DND-41 (cell line): ENCODE measurements around the gene RPS3A.

ENCODE experiments used
- CTCF ChIP-seq: IDR thresholded peaks from 2 replicates; pipeline ENCODE4 v1.5.1; 2012; ENCODE audit warnings: borderline replicate concordance, low read length, moderate library complexity, mild to moderate bottlenecking; ENCODE audit not compliant: poor library complexity, severe bottlenecking; ENCODE audit errors: extremely low read depth
- EZH2 ChIP-seq: IDR thresholded peaks from 3 replicates; pipeline ENCODE4 v1.6.1; 2012; ENCODE audit warnings: borderline replicate concordance, low read depth, mild to moderate bottlenecking, moderate library complexity, low read length, inconsistent platforms; ENCODE audit not compliant: severe bottlenecking

- no peak for TF ChIP-seq CTCF
- TF ChIP-seq EZH2, result no peak
Measured at GRCh38 chr4:151067316-151067970, 32.0 kb upstream of the RPS3A start.
